ENCODE measurements around the gene QRICH2. TPM values are rescaled to one million over a fixed set of nuclear protein-coding genes. Genes with fewer than 3 reads are reported as not detected.
"Not testable (repeated sequence)": the region's sequence is repeated elsewhere in the genome, so short reads cannot be mapped to it uniquely, and the experiment has no call there.

Gene QRICH2
- polyA plus RNA-seq, 4 donors = 4.3 to 11.1 (median 8.3) TPM

- DNase-seq (ENCODE audit: low read depth in 4 of 4, low spot score in 2 of 4) = no peak
These were observed 41.0 kb downstream of the QRICH2 start for GRCh38 chr17:76267051-76267576.

- DNase-seq (ENCODE audit: low read depth in 4 of 4, low spot score in 2 of 4) = no peak
These were observed 41.7 kb downstream of the QRICH2 start for GRCh38 chr17:76266244-76266938.

DNA sequence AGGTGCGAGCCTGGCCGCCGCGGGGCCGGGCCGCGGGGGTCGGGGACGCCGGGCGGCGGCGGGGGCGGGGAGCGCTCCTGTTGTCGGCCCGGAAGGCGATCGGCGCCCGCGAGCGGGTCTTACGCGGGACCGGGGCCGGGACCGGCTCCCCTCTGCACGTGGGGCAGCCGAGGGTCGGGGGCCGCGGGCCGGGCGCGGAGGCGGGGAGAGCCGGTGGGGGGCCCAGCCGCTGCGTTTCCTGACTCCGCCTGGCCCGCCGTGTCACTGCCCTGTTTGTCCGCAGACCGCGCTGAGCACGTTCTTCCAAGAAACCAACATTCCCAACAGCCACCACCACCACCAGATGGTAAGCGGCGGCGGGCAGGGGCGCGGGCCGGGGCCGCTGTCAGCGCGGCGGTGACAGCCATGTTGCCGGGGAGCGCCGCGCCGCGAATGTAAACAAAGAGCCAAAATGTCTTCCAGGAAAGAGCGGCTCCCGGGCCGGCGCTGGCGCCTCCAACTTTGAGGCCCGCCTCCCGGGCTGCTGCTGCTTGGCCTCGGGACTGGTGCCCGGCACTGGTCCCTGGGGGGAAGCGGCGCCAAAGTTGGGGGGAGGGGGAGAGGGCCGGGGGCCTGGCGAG, 42.3 kb downstream of the QRICH2 start:
- no peak for DNase-seq (ENCODE audit: low read depth in 4 of 4, low spot score in 2 of 4)

- DNase-seq (ENCODE audit: low read depth in 4 of 4, low spot score in 2 of 4) = peak in 3 of 4 donors; percentile 93 to 96 (median 96)
These were observed 43.1 kb downstream of the QRICH2 start, which contains the start of gene UBALD2 for GRCh38 chr17:76264755-76265623. Gene UBALD2 (plus strand): TSS chr17:76265348. CDS start chr17:76265506, 158 bp downstream.

- no peak for DNase-seq (ENCODE audit: low read depth in 4 of 4, low spot score in 2 of 4)
These were observed 43.7 kb downstream of the QRICH2 start for GRCh38 chr17:76264425-76264754.

GRCh38 chr17:76263896-76264295, 44.2 kb downstream of the QRICH2 start:
- DNase-seq (ENCODE audit: low read depth in 4 of 4, low spot score in 2 of 4) = no peak

- no peak for DNase-seq (ENCODE audit: low read depth in 4 of 4, low spot score in 2 of 4)
These were observed 45.2 kb downstream of the QRICH2 start for GRCh38 chr17:76262732-76263344.

DNA sequence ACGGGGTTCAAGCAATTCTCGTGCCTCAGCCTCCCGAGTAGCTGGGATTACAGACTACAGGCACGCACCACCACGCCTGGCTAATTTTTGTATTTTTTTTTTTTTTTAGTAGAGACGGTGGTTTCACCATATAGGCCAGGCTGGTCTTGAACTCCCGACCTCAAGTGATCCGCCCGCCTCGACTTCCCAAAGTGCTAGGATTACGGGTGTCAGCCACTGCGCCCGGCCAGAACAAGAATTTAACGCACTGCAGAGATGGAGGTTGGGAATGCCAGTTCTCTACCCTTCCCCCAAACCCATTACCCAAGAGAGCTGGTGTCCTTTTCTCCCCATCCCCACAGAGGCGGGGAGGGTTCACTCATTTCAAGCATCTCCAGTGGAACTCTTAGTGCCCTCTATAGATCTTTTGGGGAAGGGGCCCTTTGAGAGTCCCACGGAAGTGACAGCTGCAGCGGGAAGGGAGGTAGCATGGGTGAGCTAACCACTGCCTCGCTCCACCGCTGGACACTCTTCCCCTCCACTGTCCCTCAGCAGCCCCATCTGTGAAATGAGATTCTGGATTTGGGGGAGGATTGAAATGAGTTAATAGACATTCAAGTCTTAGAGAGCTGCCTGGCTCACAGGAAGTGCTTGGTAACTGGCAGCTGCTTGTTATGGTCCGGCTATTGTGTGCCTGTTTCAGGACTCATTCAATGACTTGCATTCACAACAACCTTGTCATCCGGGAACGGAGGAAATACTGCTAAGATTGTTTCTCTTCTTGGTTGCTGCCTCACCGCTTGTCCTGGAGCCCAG, 46.5 kb downstream of the QRICH2 start:
- no peak for DNase-seq (ENCODE audit: low read depth in 4 of 4, low spot score in 2 of 4)

- DNase-seq (ENCODE audit: low read depth in 4 of 4, low spot score in 2 of 4) = no peak
These were observed 47.4 kb downstream of the QRICH2 start for GRCh38 chr17:76260669-76261068.

DNA sequence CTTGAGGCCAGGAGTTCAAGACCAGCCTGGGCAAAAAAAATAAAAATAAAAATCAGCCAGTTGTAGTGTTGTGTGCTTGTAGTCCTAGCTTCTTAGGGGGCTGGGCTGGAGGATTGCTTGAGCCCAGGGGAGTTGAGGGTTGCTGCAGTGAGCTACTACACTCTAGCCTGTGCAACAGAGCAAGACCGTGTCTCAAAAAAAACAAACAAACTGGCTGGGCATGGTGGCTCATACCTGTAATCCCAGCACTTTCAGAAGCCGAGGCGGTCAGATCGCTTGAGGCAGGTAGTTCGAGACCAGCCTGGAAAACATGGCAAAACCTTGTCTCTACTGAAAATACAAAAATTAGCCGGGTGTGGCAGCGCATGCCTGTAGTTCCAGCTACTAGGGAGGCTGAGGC, 47.9 kb downstream of the QRICH2 start:
- no peak for DNase-seq (ENCODE audit: low read depth in 4 of 4, low spot score in 2 of 4)

- DNase-seq (ENCODE audit: low read depth in 4 of 4, low spot score in 2 of 4) = not testable (repeated sequence)
These were observed 51.5 kb downstream of the QRICH2 start for GRCh38 chr17:76256430-76257050.

- DNase-seq (ENCODE audit: low read depth in 4 of 4, low spot score in 2 of 4) = no peak
These were observed 52.2 kb downstream of the QRICH2 start for GRCh38 chr17:76255801-76256429.

GRCh38 chr17:76254275-76254674, 53.8 kb downstream of the QRICH2 start:
- no peak for DNase-seq (ENCODE audit: low read depth in 4 of 4, low spot score in 2 of 4)

DNA sequence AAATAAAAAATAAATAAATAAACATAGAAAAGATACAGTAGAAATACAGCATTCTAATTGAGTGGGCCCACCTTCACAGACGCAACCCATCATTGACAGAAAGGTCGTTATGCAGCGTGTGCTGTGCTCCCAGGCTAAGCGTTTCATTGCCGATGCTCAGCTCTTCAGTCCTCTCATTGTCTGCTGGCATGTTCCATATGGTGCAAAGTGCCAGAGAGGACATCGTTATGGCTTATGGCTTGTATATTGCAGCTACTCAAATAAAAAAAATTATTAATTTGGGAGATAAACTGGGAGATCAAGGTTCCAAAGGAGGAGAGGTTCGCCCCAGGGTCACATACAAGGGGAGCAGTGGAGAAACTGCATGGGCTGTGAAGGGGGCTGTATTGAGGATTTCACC, 54.2 kb downstream of the QRICH2 start:
- DNase-seq (ENCODE audit: low read depth in 4 of 4, low spot score in 2 of 4) = no peak

GRCh38 chr17:76252967-76253766, 54.9 kb downstream of the QRICH2 start:
- not testable (repeated sequence) for DNase-seq (ENCODE audit: low read depth in 4 of 4, low spot score in 2 of 4)

- no peak for DNase-seq (ENCODE audit: low read depth in 4 of 4, low spot score in 2 of 4)
These were observed 55.8 kb downstream of the QRICH2 start for GRCh38 chr17:76252040-76252954.

GRCh38 chr17:76251478-76252039, 56.5 kb downstream of the QRICH2 start:
- DNase-seq (ENCODE audit: low read depth in 4 of 4, low spot score in 2 of 4) = no peak
